Ishikawa (cell line): ENCODE results near the gene HERC3.

Source experiments
- CEBPB ChIP-seq: IDR thresholded peaks from 2 replicates; pipeline ENCODE4 v1.6.1; 2012
- CREB1 ChIP-seq: IDR thresholded peaks from 2 replicates; pipeline ENCODE4 v1.6.1; 2012; ENCODE audit warnings: low read depth
- EGR1 ChIP-seq: IDR thresholded peaks from 2 replicates; pipeline ENCODE4 v1.6.1; 2012
- EP300 ChIP-seq: IDR thresholded peaks from 2 replicates; pipeline ENCODE4 v1.6.1; 2012; ENCODE audit warnings: borderline replicate concordance
- FOXM1 ChIP-seq: IDR thresholded peaks from 2 replicates; pipeline ENCODE4 v1.6.1; 2012; ENCODE audit warnings: low read depth, borderline replicate concordance
- NFIC ChIP-seq: IDR thresholded peaks from 2 replicates; pipeline ENCODE4 v1.6.1; 2012
- RAD21 ChIP-seq: IDR thresholded peaks from 2 replicates; pipeline ENCODE4 v1.6.1; 2012; ENCODE audit warnings: low read depth
- TAF1 ChIP-seq: IDR thresholded peaks from 2 replicates; pipeline ENCODE4 v1.6.1; 2012; ENCODE audit warnings: low read depth, mild to moderate bottlenecking
- TCF12 ChIP-seq: IDR thresholded peaks from 2 replicates; pipeline ENCODE4 v1.6.1; 2012; ENCODE audit warnings: low read depth
- TEAD4 ChIP-seq: IDR thresholded peaks from 2 replicates; pipeline ENCODE4 v1.6.1; 2012
- YY1 ChIP-seq: IDR thresholded peaks from 2 replicates; pipeline ENCODE4 v1.6.1; 2012; ENCODE audit warnings: low read depth
- ZBTB7A ChIP-seq: IDR thresholded peaks from 2 replicates; pipeline ENCODE4 v1.6.1; 2012; ENCODE audit warnings: low read depth
- TF ChIP-seq, protein P1 (sequence below): IDR thresholded peaks from 2 replicates; pipeline ENCODE4 v1.6.1; 2012
- TF ChIP-seq, protein P2 (sequence below): IDR thresholded peaks from 2 replicates; pipeline ENCODE4 v1.6.1; 2012
- TF ChIP-seq, protein P3 (sequence below): IDR thresholded peaks from 2 replicates; pipeline ENCODE4 v1.6.1; 2012; ENCODE audit warnings: low read depth, mild to moderate bottlenecking

The HERC3 gene

DNA sequence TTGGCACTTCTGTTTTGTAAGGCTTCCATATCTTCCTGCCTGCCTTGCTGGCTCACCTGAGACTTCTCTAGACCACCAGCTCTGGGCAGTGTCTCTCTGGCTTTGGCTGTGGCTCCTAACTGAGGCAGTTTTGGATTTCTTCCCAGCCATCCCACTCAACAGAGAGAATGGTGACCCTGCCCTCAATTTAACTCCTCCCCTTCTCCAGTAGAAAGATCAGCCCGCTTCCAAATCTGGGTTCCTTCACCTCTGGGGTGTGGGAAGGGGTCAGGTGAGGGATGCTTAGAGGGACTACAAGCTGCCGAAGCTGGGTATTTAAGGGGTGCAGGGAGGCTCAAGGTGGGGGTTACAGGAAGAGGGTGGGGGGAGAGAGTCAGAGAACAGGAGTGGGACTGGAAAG lies 81.6 kb downstream of the HERC3 start:
- TF ChIP-seq, protein P1, sequence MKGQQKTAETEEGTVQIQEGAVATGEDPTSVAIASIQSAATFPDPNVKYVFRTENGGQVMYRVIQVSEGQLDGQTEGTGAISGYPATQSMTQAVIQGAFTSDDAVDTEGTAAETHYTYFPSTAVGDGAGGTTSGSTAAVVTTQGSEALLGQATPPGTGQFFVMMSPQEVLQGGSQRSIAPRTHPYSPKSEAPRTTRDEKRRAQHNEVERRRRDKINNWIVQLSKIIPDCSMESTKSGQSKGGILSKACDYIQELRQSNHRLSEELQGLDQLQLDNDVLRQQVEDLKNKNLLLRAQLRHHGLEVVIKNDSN = no peak
- TF ChIP-seq CEBPB (no peak), YY1 (no peak), EGR1 (no peak)
- TF ChIP-seq, protein P2, sequence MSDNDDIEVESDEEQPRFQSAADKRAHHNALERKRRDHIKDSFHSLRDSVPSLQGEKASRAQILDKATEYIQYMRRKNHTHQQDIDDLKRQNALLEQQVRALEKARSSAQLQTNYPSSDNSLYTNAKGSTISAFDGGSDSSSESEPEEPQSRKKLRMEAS = no peak

DNA sequence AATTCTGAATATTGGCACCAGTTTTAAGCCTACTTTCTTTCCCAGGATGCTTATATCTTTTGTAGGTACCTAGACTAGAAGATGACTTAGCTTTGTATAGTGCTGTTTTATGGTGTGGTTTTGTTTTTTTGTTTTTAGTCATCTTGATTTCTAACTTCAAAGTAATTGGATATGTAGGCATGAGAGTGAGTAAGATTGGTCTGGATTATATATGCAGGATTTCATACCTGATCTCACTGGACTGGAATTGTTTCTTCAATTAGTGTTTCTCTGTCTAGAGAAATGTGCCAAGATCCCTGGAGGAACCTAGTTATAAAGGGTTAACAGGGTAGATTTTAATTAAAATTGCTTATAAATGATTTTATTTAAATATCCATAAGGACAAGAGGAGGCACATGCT lies 82.3 kb downstream of the HERC3 start:
- no peak for TF ChIP-seq RAD21
- no peak for TF ChIP-seq TEAD4
- TF ChIP-seq ZBTB7A = no peak
- no peak for TF ChIP-seq TAF1
- TF ChIP-seq CEBPB = no peak
- TF ChIP-seq EP300 = no peak
- no peak for TF ChIP-seq EGR1
- no peak for TF ChIP-seq YY1
- TF ChIP-seq, protein P3, sequence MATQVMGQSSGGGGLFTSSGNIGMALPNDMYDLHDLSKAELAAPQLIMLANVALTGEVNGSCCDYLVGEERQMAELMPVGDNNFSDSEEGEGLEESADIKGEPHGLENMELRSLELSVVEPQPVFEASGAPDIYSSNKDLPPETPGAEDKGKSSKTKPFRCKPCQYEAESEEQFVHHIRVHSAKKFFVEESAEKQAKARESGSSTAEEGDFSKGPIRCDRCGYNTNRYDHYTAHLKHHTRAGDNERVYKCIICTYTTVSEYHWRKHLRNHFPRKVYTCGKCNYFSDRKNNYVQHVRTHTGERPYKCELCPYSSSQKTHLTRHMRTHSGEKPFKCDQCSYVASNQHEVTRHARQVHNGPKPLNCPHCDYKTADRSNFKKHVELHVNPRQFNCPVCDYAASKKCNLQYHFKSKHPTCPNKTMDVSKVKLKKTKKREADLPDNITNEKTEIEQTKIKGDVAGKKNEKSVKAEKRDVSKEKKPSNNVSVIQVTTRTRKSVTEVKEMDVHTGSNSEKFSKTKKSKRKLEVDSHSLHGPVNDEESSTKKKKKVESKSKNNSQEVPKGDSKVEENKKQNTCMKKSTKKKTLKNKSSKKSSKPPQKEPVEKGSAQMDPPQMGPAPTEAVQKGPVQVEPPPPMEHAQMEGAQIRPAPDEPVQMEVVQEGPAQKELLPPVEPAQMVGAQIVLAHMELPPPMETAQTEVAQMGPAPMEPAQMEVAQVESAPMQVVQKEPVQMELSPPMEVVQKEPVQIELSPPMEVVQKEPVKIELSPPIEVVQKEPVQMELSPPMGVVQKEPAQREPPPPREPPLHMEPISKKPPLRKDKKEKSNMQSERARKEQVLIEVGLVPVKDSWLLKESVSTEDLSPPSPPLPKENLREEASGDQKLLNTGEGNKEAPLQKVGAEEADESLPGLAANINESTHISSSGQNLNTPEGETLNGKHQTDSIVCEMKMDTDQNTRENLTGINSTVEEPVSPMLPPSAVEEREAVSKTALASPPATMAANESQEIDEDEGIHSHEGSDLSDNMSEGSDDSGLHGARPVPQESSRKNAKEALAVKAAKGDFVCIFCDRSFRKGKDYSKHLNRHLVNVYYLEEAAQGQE = no peak

DNA sequence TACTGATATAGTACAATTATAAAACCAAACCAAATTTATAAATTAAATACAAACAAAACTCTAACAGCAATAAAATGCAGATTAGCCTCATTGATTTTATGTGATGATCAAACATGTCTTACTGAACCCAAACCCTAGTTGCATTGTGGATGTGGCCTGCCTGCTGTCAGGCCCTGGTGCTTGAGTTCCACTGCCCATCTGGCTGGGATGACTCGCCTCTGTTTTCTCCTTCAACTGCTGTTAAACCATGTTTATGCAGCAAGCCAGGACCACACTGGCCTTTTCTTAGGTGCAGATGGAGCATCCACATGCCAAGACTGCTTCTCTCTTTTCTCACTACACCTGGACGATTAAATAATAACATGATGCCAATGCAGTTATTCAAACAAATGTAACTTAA lies 82.7 kb downstream of the HERC3 start:
- TF ChIP-seq FOXM1 (no peak), YY1 (no peak), TCF12 (no peak), EGR1 (no peak), NFIC (no peak), ZBTB7A (no peak), TEAD4 (no peak), RAD21 (no peak), TAF1 (no peak), CEBPB (no peak), CREB1 (no peak), EP300 (no peak)
- TF ChIP-seq, protein P2 = no peak
- TF ChIP-seq, protein P3 = no peak
- TF ChIP-seq, protein P1 = no peak

DNA sequence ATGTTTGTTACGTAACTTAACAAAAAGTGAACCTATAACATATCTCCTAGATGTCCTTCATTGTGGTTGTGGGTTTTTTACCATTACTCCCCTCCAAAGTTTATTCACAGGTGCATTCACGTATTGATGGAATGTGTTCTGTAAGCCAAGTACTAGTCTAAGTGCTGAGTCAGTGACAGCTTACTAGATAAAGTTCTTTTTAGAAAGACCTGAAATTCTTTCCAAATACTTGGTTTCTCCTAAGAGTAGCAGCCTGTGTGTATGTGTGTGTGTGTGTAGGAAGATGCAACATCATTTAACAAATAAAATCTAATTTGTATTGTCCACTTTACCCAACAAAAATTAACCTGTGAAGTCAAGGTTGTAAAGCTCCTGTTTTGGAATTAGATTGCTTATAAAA lies 83.3 kb downstream of the HERC3 start:
- no peak for TF ChIP-seq YY1
- TF ChIP-seq TAF1 = no peak
- no peak for TF ChIP-seq EGR1
- no peak for TF ChIP-seq CREB1
- TF ChIP-seq, protein P3 = no peak
- TF ChIP-seq NFIC = no peak
- no peak for TF ChIP-seq EP300
- no peak for TF ChIP-seq FOXM1
- TF ChIP-seq, protein P2 = no peak
- TF ChIP-seq, protein P1 = no peak
- TF ChIP-seq RAD21 = no peak
- TF ChIP-seq ZBTB7A = no peak
- no peak for TF ChIP-seq CEBPB

DNA sequence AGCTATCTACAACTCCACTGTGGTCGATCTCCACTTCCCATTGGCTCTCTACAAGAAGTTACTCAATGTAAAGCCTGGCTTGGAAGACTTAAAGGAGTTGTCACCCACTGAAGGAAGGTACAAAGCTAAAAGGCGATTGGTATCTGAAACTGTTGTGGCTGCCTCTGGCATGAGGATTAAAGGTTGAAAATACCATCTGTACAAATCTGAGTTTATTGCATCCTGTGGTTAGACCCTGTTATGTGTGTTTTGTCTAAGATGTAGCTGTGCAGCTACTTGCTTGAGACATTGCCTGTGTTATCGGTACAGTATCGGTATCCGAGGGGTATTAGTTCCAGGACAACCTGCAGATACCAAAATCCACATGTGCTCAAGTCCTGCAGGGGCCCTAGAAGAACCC lies 88.9 kb downstream of the HERC3 start:
- TF ChIP-seq TAF1 (no peak), ZBTB7A (no peak), CEBPB (no peak)
